ENCODE data around the gene ZNF22. TPM values are rescaled to one million over a fixed set of nuclear protein-coding genes. Genes with fewer than 3 reads are reported as not detected.

ZNF22 gene
- total RNA-seq, 1 donor from 2014 or later = 46.0 TPM

- Mint-ChIP-seq H3K4me1 (ENCODE audit: low read depth) (peaks cover 56% of the 10 kb centered on the region), H3K36me3 (ENCODE audit: insufficient read depth) (peaks cover 1% of the 10 kb centered on the region), H3K9me3 (ENCODE audit: low read depth) (no peaks in the 10 kb centered on the region), H3K4me3 (ENCODE audit: low read depth) (peak overlapping the region; percentile 58), H3K27ac (no peak overlapping the region), H3K27me3 (no peaks in the 10 kb centered on the region)
- no peak for DNase-seq (ENCODE audit: low spot score, unreplicated experiment)
- no peak for TF ChIP-seq CTCF (IDR thresholded peaks at IDR 0.05; ENCODE audit: unreplicated experiment)
Observed at GRCh38 chr10:44976352-44977198, 24.1 kb upstream of the ZNF22 start.

DNA sequence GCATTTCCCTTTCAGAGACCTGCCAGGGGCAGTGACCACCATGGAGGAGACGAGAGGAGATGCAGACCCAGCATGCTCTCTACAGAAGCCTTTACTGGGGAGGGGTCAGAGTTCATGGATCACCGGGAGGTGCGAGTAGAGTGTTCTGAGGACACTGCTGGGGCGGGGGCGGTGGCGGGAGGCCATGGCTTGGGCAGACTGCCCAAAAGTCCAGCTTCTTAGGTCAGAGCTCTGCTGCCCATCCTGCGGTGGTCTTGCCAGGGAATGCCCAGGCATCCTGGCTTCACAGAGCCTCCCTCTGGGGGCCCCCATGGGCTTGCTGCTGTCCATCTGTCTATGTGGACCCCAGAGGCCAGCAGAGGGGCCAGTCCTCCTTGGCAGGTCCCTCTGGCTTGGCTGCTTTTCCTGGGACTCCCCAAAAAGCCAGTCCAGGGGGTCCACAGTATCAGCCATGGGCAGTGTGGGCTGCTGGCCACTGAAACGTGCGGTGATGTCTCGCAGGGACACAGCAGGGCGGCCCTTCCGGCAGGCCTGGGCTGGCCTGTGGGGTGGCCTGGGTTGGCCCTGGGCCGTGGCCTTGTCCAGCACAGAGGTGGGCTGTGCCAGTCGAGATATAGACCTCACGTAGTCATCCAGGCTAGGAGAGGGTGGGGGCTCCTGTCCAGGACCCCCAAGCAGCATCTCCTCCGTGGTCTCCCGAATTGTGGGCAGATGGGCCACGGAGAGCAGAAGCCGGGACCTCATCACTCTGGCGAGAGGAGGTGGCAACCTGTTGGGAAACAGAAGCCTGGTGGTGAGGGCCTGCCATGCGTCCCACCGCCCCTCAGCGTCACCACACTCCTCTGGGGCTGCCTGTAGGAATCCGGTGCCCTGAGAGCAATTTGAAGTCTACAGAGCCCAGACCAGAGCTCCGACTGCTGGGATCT lies 23.2 kb upstream of the ZNF22 start:
- Mint-ChIP-seq H3K36me3 (ENCODE audit: insufficient read depth) (no peaks in the 10 kb centered on the region), H3K4me1 (ENCODE audit: low read depth) (peaks cover 59% of the 10 kb centered on the region), H3K27me3 (no peaks in the 10 kb centered on the region), H3K9me3 (ENCODE audit: low read depth) (no peaks in the 10 kb centered on the region), H3K4me3 (ENCODE audit: low read depth) (peak overlapping the region; percentile 76), H3K27ac (peak overlapping the region; percentile 81)
- TF ChIP-seq CTCF (IDR thresholded peaks at IDR 0.05; ENCODE audit: unreplicated experiment) = no peak
- DNase-seq (ENCODE audit: low spot score, unreplicated experiment) = no peak

- no peak for TF ChIP-seq CTCF (IDR thresholded peaks at IDR 0.05; ENCODE audit: unreplicated experiment)
- Mint-ChIP-seq H3K27ac (peak overlapping the region; percentile 95), H3K4me1 (ENCODE audit: low read depth) (peaks cover 59% of the 10 kb centered on the region), H3K36me3 (ENCODE audit: insufficient read depth) (no peaks in the 10 kb centered on the region), H3K4me3 (ENCODE audit: low read depth) (peak overlapping the region; percentile 76), H3K27me3 (no peaks in the 10 kb centered on the region), H3K9me3 (ENCODE audit: low read depth) (no peaks in the 10 kb centered on the region)
- DNase-seq (ENCODE audit: low spot score, unreplicated experiment) = no peak
Observed at GRCh38 chr10:44978213-44978569, 22.5 kb upstream of the ZNF22 start.

DNA sequence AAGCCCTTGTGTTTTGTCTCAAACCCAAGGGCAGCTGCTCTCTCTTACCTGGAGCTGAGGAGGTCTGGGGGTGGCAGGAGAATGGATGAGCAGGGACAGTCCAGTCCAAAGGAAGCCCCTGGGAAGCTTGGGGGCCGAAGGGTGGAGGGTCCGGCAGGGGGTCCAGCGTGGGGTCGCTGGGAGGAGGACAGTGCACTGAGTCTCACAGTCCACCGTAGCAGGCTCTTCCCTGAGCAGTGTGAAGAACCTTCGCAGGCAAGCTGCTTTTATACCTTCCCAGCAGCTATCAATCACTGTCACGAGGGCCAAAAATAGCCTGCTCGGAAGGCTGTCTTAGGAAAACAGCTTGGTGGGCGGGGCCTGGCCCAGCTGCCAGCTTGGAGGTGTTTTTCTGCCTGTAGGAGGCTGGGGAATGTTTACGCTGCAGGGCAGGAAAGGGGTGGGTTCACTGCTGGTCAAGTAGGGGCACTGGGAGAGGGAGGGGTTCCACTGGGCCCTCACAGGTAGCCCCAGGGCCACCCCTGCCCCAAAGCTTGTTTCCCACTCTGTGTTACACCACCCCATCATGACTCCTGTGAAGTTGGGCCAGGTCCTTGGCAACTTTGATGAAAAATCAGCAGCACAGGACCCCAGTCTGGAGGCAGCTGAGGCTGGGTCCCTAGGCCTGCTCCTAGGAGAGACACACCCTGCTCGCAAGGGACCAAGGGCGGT lies 22.0 kb upstream of the ZNF22 start, which contains the start of gene DEPP1:
Gene DEPP1, minus strand, starts transcription at position 240 of the 711 bp plus-strand sequence. CDS start 779 bp downstream, outside the sequence.
- Mint-ChIP-seq H3K9me3 (ENCODE audit: low read depth) (no peaks in the 10 kb centered on the region), H3K27me3 (no peaks in the 10 kb centered on the region), H3K27ac (peak within 1 kb of the TSS; percentile 95), H3K4me3 (ENCODE audit: low read depth) (peak within 1 kb of the TSS; percentile 76), H3K4me1 (ENCODE audit: low read depth) (peaks cover 54% of the 10 kb centered on the region), H3K36me3 (ENCODE audit: insufficient read depth) (peaks cover 1% of the 10 kb centered on the region)
- peak; percentile 35 for TF ChIP-seq CTCF (IDR thresholded peaks at IDR 0.05; ENCODE audit: unreplicated experiment)
- DNase-seq (ENCODE audit: low spot score, unreplicated experiment) = peak; percentile 82

All from progenitor cell of endocrine pancreas (in vitro differentiated cells).